HG03025 (cell line): ENCODE data around the gene PIGBOS1.
"Not testable (repeated sequence)": the region's sequence is repeated elsewhere in the genome, so short reads cannot be mapped to it uniquely, and the experiment has no call there.

Experiments
- ATAC-seq: cut with Tn5 transposase; IDR thresholded peaks from one replicate; pipeline ENCODE4 v1.9.1; 2021; ENCODE audit warnings: mild to moderate bottlenecking, moderate library complexity; ENCODE audit not compliant: unreplicated experiment, low FRiP score

PIGBOS1 gene

GRCh38 chr15:55302801-55303200, 16.1 kb downstream of the PIGBOS1 start:
- not testable (repeated sequence) for ATAC-seq

DNA sequence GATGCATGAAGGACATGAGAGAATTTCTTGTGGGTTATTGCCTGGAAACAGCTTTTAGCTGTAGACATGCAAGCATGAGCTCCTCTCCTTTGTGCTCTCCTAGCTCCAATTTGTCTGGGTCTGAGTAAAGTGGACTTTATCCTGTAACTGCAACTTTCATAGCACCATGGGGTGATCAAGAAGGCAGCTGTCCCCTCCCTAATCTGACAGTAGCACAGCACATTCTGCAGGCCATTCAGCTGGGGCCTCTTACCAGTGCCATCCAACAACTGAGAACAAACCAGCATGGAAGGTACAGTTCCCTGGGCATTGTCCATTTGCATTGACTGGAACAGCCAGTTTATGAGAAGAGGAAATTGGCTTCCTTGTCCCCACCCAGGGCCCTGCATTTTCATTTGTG, 21.6 kb downstream of the PIGBOS1 start:
- ATAC-seq, result no peak

GRCh38 chr15:55290528-55291057, 28.3 kb downstream of the PIGBOS1 start:
- peak; percentile 58 for ATAC-seq

DNA sequence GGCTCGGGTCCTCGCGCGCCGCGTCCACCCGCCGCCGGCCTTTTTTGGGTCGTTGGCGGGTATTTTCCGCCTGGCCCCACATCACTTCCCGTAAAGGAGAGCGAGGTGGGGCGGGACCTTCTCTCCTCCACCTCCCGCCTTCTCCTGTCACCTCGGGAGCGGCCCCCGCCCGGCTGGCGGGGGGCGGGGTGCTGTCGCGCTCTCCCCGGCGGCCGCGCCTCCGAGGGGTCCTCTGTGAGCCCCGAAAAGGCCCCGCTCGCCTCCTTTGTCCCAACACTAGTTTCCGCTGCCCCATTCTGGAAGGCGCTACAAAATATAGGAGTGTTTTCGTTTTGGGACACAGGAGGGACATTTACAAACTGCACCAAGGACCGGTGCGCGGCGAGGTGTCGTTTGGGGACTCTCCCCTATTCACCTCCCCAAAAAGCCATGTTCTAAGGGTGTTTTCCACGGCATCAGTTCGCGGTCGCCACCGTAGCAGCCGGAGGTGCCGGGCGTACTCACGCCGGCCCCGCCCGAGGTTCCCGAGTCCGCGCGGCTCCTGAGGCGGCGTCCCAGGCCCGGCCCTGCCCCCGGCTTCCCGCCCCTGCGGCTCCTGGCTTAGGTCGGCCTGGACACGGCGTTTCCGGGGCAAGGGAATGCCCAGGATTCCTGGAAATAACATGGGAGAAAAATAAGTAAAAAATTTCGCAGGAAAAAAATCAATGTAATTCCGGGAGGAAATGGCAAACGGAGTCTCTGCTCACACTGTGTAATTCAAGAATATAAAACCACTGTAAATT, 29.0 kb downstream of the PIGBOS1 start, which contains the start of gene RAB27A:
TSS of gene RAB27A (minus strand) at position 68 of the 782 bp plus-strand sequence. CDS start 54,879 bp downstream, outside the sequence.
- ATAC-seq, result peak; percentile 63

GRCh38 chr15:55289011-55289745, 29.7 kb downstream of the PIGBOS1 start:
- peak; percentile 41 for ATAC-seq

DNA sequence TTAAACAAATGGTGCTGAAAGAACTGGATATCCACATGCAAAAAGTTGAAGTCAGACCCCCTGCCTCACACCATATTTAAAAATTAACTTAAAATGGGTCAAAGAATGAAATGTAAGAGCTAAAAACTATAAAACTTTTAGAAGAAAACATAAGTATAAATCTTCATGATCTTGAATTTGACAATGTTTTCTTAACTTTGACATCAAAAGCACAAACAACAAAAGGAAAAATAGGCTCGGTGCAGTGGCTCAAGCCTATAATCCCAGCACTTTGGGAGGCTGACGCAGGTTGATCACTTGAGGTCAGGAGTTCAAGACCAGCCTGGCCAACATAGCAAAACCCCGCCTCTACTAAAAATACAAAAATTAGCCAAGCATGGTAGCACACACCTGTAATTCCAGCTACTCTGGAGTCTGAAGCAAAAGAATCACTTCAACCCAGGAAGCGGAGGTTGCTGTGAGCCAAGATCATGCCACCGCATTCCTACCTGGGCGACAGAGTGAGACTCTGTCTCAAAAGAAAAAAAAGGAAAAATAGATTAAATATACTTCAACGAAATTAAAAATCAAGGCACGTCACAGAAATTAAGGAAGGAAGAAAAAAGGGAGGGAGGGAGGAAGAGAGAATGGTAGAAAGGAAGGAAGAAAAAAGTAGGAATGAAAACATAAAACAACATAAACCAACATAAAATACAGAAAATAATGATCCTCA, 30.8 kb downstream of the PIGBOS1 start:
- no peak for ATAC-seq

GRCh38 chr15:55286442-55287189, 32.3 kb downstream of the PIGBOS1 start:
- not testable (repeated sequence) for ATAC-seq

DNA sequence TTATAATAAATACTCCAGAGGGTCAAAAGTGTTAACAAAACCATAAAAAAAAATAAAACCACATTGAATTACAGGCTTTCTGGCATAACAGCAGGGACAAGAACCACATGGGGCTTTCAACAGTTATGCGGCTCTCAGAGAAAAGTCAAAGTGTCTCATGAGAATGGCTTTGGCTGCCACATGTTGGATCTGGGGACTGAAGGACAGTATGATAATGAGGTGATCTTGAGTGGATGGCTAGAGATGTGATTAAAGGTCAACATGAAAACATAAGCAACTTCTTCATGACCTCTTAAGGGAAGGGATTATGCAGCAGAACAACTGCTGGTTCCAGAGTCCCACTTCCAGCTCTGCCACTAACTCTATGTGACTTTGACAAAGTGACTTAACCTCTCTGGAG, 34.5 kb downstream of the PIGBOS1 start:
- ATAC-seq, result no peak

DNA sequence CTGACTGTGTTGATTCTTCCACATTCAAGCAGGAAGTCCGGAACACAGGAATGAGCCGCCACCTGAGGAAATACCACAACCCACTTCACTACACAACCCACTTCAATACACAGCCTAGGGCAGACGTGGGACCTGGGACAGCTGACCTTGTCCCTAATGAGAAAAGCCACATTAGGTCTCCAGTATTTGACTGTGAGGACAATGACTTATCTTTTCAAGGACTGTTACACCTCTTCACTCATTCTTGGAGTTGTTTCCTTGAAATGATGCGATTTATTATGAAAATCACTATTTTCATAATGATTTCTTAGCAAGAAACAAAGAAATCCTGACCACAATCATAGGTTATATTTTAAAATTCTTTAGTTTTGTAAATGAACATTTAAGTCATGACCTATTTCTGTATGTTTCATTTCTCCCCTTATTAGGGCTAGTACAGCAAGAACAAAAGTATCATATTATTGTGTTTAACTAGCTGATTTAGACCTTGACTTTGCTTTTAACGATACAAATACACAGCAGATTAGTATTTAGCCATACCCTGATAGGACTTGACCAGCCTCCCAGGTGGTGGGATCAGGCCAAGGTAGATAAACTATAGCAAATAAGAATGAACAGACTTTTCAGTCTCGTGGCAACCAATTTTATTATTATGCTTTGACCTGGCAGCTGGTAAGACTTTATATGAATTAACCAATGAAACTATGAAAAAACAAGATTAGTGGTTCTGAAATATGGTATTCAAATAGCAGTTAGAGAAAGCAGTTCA, 35.4 kb downstream of the PIGBOS1 start:
- no peak for ATAC-seq

- ATAC-seq, result no peak
Observed at GRCh38 chr15:55282284-55282833, 36.6 kb downstream of the PIGBOS1 start.

DNA sequence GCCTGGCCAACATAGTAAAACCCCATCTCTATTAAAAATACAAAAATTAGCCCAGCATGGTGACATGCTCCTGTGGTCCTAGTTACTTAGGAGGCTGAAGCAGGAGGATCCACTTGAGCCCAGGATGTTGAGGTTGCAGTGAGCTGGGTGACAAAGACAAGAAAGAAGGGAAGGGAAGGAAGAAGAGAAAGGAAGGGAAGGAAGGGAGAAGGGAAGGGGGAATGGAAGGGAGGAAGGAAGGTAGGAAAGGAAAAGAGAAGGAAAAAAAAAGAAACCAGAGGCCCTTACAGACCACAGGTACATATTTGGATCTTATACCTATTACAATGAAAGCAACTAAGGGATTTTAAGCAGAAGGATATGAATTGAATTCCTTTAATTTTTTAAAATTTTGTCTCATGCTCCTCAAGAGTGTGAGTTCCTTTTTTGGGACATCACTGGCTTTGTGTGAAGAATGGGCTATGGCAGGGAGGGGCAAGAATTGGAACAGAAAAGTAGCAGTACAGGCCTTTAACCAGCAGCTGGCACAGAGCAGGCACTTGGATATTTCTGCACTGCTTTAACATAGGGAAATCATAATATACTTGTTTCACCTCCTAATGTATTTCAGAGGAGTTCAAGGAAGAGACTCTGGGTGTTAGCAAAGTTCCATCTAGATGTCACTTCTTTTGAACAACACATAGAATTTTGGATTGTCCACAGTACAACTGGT, 37.2 kb downstream of the PIGBOS1 start:
- no peak for ATAC-seq

GRCh38 chr15:55280589-55280988, 38.3 kb downstream of the PIGBOS1 start:
- not testable (repeated sequence) for ATAC-seq

DNA sequence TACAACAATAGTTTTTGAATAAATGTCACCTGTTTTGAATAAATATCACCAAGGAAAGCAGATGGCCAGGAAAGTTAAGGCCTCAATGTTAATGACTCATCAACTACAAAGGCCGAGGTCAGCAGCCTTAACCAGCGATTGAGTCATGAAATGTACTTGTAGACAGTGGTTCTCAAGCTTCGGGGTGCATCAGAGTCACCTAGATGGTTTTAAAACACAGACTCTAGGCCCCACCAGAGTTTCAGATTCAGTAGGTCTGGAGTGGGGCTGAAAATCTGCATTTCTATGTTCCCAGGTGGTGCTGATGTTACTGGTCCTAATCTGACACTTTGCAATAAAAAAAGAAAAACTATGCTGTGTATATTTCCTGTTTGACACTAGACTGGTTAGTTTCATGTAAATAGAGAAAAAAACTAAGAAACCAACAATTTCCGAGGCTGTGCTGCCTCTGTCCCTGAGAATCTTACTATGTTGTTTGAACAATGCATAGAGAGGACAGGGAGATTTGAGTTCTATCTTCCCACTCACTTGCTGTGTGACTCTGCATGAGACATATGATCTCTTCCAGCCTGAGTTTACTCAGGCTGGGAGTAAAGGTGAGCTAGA, 39.1 kb downstream of the PIGBOS1 start:
- peak; percentile 92 for ATAC-seq

GRCh38 chr15:55279100-55279745, 39.7 kb downstream of the PIGBOS1 start:
- no peak for ATAC-seq

GRCh38 chr15:55277715-55278114, 41.2 kb downstream of the PIGBOS1 start:
- no peak for ATAC-seq

DNA sequence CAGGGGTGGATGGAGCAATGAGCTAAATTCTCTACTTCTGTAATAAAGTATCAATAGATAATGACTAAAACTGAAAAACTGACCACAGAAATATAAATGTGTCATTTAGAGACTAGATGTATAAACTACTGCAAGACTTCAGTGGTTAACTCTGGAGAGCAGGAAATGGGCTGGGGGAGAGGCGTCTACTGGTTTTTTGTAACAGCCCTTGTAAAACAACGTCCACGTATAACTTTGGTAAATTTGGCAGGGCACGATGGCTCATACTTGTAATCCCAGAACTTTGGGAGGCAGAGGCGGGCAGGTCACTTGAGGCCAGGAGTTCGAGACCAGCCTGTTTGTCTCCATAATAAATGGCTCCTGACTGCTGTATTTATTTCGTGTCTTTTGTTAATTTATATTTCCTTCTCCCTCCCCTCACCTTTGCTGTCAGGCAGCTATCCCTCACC, 41.8 kb downstream of the PIGBOS1 start:
- peak; percentile 42 for ATAC-seq

DNA sequence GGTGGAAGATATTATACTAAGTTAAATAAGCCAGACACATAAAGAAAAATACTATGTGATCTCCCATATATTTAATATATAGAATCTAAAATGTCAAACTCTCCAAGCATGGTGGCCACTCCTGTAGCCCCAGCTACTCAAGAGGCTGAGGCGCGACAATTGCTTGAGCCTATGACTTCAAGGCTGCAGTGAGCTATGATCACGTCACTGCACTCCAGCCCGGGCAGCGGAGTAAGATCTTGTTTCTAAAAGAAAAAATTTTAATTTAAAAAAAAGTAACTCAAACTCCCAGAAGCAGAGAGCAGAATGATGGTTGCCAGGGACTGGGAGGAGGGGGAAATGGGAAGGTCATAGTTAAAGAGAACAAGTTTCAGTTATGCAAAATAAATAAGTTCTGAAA, 42.6 kb downstream of the PIGBOS1 start:
- no peak for ATAC-seq
